ENCODE measurements around the gene GPC5. TPM values are rescaled to one million over a fixed set of nuclear protein-coding genes. Genes with fewer than 3 reads are reported as not detected.
"Not testable (repeated sequence)": the region's sequence is repeated elsewhere in the genome, so short reads cannot be mapped to it uniquely, and the experiment has no call there.

The GPC5 gene
- total RNA-seq, 1 donor from 2014 or later = 0.99 TPM

GRCh38 chr13:92739306-92739818 lies 1340.9 kb downstream of the GPC5 start:
- no peak overlapping the region for H3K27ac Mint-ChIP-seq (ENCODE audit: unreplicated experiment)
- peaks cover 7% of the 10 kb centered on the region for H3K27me3 Mint-ChIP-seq (ENCODE audit: low read depth)

GRCh38 chr13:92743992-92744391 lies 1345.6 kb downstream of the GPC5 start:
- H3K27me3 Mint-ChIP-seq (ENCODE audit: low read depth) = peaks cover 7% of the 10 kb centered on the region
- TF ChIP-seq CTCF (IDR thresholded peaks at IDR 0.05) = no peak
- no peak overlapping the region for H3K27ac Mint-ChIP-seq (ENCODE audit: unreplicated experiment)
- DNase-seq (ENCODE audit: low spot score) = no peak
- no peaks in the 10 kb centered on the region for H3K4me1 Mint-ChIP-seq (ENCODE audit: low read depth)
- H3K36me3 Mint-ChIP-seq (ENCODE audit: low read depth) = peaks cover 3% of the 10 kb centered on the region
- H3K4me3 Mint-ChIP-seq (ENCODE audit: unreplicated experiment) = no peak overlapping the region
- peaks cover 2% of the 10 kb centered on the region for H3K9me3 Mint-ChIP-seq (ENCODE audit: low read depth)

More at GRCh38 chr13:92739306-92739818, 1340.9 kb downstream of the GPC5 start:
- Mint-ChIP-seq H3K4me1 (ENCODE audit: low read depth) (no peaks in the 10 kb centered on the region), H3K36me3 (ENCODE audit: low read depth) (peaks cover 10% of the 10 kb centered on the region), H3K9me3 (ENCODE audit: low read depth) (peaks cover 12% of the 10 kb centered on the region), H3K4me3 (ENCODE audit: unreplicated experiment) (no peak overlapping the region)
- no peak for DNase-seq (ENCODE audit: low spot score)
- no peak for TF ChIP-seq CTCF (IDR thresholded peaks at IDR 0.05)

GRCh38 chr13:92745258-92745657 lies 1346.8 kb downstream of the GPC5 start:
- DNase-seq (ENCODE audit: low spot score) = no peak
- H3K27ac Mint-ChIP-seq (ENCODE audit: unreplicated experiment) = no peak overlapping the region
- H3K27me3 Mint-ChIP-seq (ENCODE audit: low read depth) = no peaks in the 10 kb centered on the region
- no peaks in the 10 kb centered on the region for H3K4me1 Mint-ChIP-seq (ENCODE audit: low read depth)
- H3K9me3 Mint-ChIP-seq (ENCODE audit: low read depth) = peaks cover 2% of the 10 kb centered on the region
- TF ChIP-seq CTCF (IDR thresholded peaks at IDR 0.05) = no peak
- H3K4me3 Mint-ChIP-seq (ENCODE audit: unreplicated experiment) = no peak overlapping the region
- no peaks in the 10 kb centered on the region for H3K36me3 Mint-ChIP-seq (ENCODE audit: low read depth)

- not testable (repeated sequence) for DNase-seq (ENCODE audit: low spot score); H3K9me3 Mint-ChIP-seq (ENCODE audit: low read depth); H3K4me1 Mint-ChIP-seq (ENCODE audit: low read depth); H3K27ac Mint-ChIP-seq (ENCODE audit: unreplicated experiment); H3K36me3 Mint-ChIP-seq (ENCODE audit: low read depth); H3K4me3 Mint-ChIP-seq (ENCODE audit: unreplicated experiment); H3K27me3 Mint-ChIP-seq (ENCODE audit: low read depth)
Measured at GRCh38 chr13:92752705-92753104, 1354.3 kb downstream of the GPC5 start.

GRCh38 chr13:92761710-92762109 lies 1363.3 kb downstream of the GPC5 start:
- TF ChIP-seq CTCF (IDR thresholded peaks at IDR 0.05) = no peak
- Mint-ChIP-seq H3K36me3 (ENCODE audit: low read depth) (peaks cover 9% of the 10 kb centered on the region), H3K4me1 (ENCODE audit: low read depth) (no peaks in the 10 kb centered on the region), H3K9me3 (ENCODE audit: low read depth) (peaks cover 39% of the 10 kb centered on the region), H3K27ac (ENCODE audit: unreplicated experiment) (no peak overlapping the region), H3K27me3 (ENCODE audit: low read depth) (peaks cover 1% of the 10 kb centered on the region), H3K4me3 (ENCODE audit: unreplicated experiment) (no peak overlapping the region)
- DNase-seq (ENCODE audit: low spot score) = no peak

GRCh38 chr13:92767468-92767867 lies 1369.0 kb downstream of the GPC5 start:
- Mint-ChIP-seq H3K27ac (ENCODE audit: unreplicated experiment) (no peak overlapping the region), H3K27me3 (ENCODE audit: low read depth) (peaks cover 1% of the 10 kb centered on the region), H3K4me3 (ENCODE audit: unreplicated experiment) (no peak overlapping the region), H3K36me3 (ENCODE audit: low read depth) (peaks cover 6% of the 10 kb centered on the region), H3K4me1 (ENCODE audit: low read depth) (no peaks in the 10 kb centered on the region), H3K9me3 (ENCODE audit: low read depth) (peaks cover 7% of the 10 kb centered on the region)
- TF ChIP-seq CTCF (IDR thresholded peaks at IDR 0.05) = no peak
- DNase-seq (ENCODE audit: low spot score) = no peak

Measured in chondrocyte (in vitro differentiated cells).